ENCODE results near the gene HTATIP2. TPM values are rescaled to one million over a fixed set of nuclear protein-coding genes. Genes with fewer than 3 reads are reported as not detected.

HTATIP2 gene
- polyA plus RNA-seq, 1 donor (not counting 4 experiments of a cell fraction or from before 2014, with no cell fraction given): 45.1 TPM

- FAIRE-seq: no peak
- H3K27me3 ChIP-seq (ENCODE audit: control insufficient read depth, extremely low read depth, insufficient read depth, low read length): no peaks in the 10 kb centered on the region
These were observed 24.0 kb downstream of the HTATIP2 start, which contains the start of gene PRMT3 for GRCh38 chr11:20387261-20388095. TSS of gene PRMT3 (plus strand) at chr11:20387716. CDS start at chr11:20387747, 31 bp downstream.

GRCh38 chr11:20388096-20389055 is 24.9 kb downstream of the HTATIP2 start:
- Histone ChIP-seq H2AFZ (ENCODE audit: control insufficient read depth, low read length) (peak overlapping the region; percentile 89), H3K27ac (ENCODE audit: control insufficient read depth, insufficient read depth, low read length) (peak overlapping the region; percentile 92), H4K20me1 (ENCODE audit: control insufficient read depth, extremely low read depth, insufficient read depth, low read length) (no peaks in the 10 kb centered on the region), H3K79me2 (ENCODE audit: control insufficient read depth, insufficient read depth, low read length) (peaks cover 15% of the 10 kb centered on the region), H3K9ac (ENCODE audit: control insufficient read depth, extremely low read depth, insufficient read depth, low read length) (peak overlapping the region; percentile 98), H3K4me2 (ENCODE audit: control insufficient read depth, extremely low read depth, insufficient read depth, low read depth, low read length) (peak overlapping the region; percentile 87), H3K9me3 (ENCODE audit: control insufficient read depth, low read depth, low read length) (no peaks in the 10 kb centered on the region), H3K4me3 (ENCODE audit: control insufficient read depth in 2 of 3, extremely low read depth in 1 of 3, insufficient read depth in 2 of 3, low read depth in 1 of 3, low read length in 3 of 3) (peak overlapping the region; percentile 74 to 98 (median 84)), H3K4me1 (ENCODE audit: control insufficient read depth, extremely low read depth, insufficient read depth, low read length) (peaks cover 5% of the 10 kb centered on the region), H3K9me1 (ENCODE audit: control insufficient read depth, extremely low read depth, insufficient read depth, low read length) (no peaks in the 10 kb centered on the region), H3K36me3 (ENCODE audit: control insufficient read depth in 2 of 2, extremely low read depth in 1 of 2, insufficient read depth in 2 of 2, low read length in 2 of 2) (peaks cover 0 to 7% of the 10 kb centered on the region in 2 experiments), H3K27me3 (ENCODE audit: control insufficient read depth, extremely low read depth, insufficient read depth, low read length) (no peaks in the 10 kb centered on the region)
- TF ChIP-seq EZH2 (IDR thresholded peaks at IDR 0.05; ENCODE audit: low read length) (no peak), CTCF (optimal IDR thresholded peaks at IDR 0.05 in 1 of 3, IDR thresholded peaks at IDR 0.05 in 1 of 3, conservative IDR thresholded peaks at IDR 0.05 in 1 of 3; ENCODE audit: extremely low read depth in 1 of 3, insufficient read depth in 2 of 3, low read length in 3 of 3) (no peak)
- FAIRE-seq: no peak
- DNase-seq (ENCODE audit: low read depth, low spot score): no peak
- dilution Hi-C loops (cut with MboI; ENCODE audit: extremely low pct_ligation_motif_present, low sequenced_read_pairs): no loop called here

More at GRCh38 chr11:20387261-20388095, 24.0 kb downstream of the HTATIP2 start, which contains the start of gene PRMT3:
- Histone ChIP-seq H4K20me1 (ENCODE audit: control insufficient read depth, extremely low read depth, insufficient read depth, low read length) (no peaks in the 10 kb centered on the region), H3K9ac (ENCODE audit: control insufficient read depth, extremely low read depth, insufficient read depth, low read length) (peak within 1 kb of the TSS; percentile 98), H3K27ac (ENCODE audit: control insufficient read depth, insufficient read depth, low read length) (peak within 1 kb of the TSS; percentile 92), H3K9me1 (ENCODE audit: control insufficient read depth, extremely low read depth, insufficient read depth, low read length) (no peaks in the 10 kb centered on the region), H3K4me2 (ENCODE audit: control insufficient read depth, extremely low read depth, insufficient read depth, low read depth, low read length) (peak within 1 kb of the TSS; percentile 87), H3K4me3 (ENCODE audit: control insufficient read depth in 2 of 3, extremely low read depth in 1 of 3, insufficient read depth in 2 of 3, low read depth in 1 of 3, low read length in 3 of 3) (peak within 1 kb of the TSS; percentile 76 to 98 (median 84)), H3K9me3 (ENCODE audit: control insufficient read depth, low read depth, low read length) (no peaks in the 10 kb centered on the region), H3K4me1 (ENCODE audit: control insufficient read depth, extremely low read depth, insufficient read depth, low read length) (peaks cover 5% of the 10 kb centered on the region), H3K79me2 (ENCODE audit: control insufficient read depth, insufficient read depth, low read length) (peaks cover 15% of the 10 kb centered on the region), H3K36me3 (ENCODE audit: control insufficient read depth in 2 of 2, extremely low read depth in 1 of 2, insufficient read depth in 2 of 2, low read length in 2 of 2) (no peaks in the 10 kb centered on the region), H2AFZ (ENCODE audit: control insufficient read depth, low read length) (peak within 1 kb of the TSS; percentile 97)
- TF ChIP-seq EZH2 (IDR thresholded peaks at IDR 0.05; ENCODE audit: low read length) (no peak), CTCF (optimal IDR thresholded peaks at IDR 0.05 in 1 of 3, IDR thresholded peaks at IDR 0.05 in 1 of 3, conservative IDR thresholded peaks at IDR 0.05 in 1 of 3; ENCODE audit: extremely low read depth in 1 of 3, insufficient read depth in 2 of 3, low read length in 3 of 3) (peak in 2 of 3 experiments; percentile 2 to 98)
- DNase-seq (ENCODE audit: low read depth, low spot score): peak; percentile 52
- dilution Hi-C loops (cut with MboI; ENCODE audit: extremely low pct_ligation_motif_present, low sequenced_read_pairs): no loop called here
